Mesendoderm (in vitro differentiated cells): ENCODE results near the gene COPS9.
A peak's percentile ranks its signal among the peaks of the same experiment; 100 is the strongest.

Experiments
- DNase-seq: peaks from one replicate; pipeline ENCODE4 v3.0.0; 2013
- H2AK5ac ChIP-seq: 2 replicates; pipeline ENCODE4 v1.6.1; 2013; ENCODE audit warnings: low read length, inconsistent platforms
- H2BK120ac ChIP-seq: 2 replicates; pipeline ENCODE4 v1.6.1; 2013; ENCODE audit warnings: low read depth, mild to moderate bottlenecking, low read length, moderate library complexity, mixed read lengths
- H2BK15ac ChIP-seq: replicated peaks from 2 replicates; pipeline ENCODE4 v1.6.1; 2013; ENCODE audit warnings: low read depth, mild to moderate bottlenecking, moderate library complexity
- H2BK5ac ChIP-seq: 2 replicates; pipeline ENCODE4 v1.6.1; 2013; ENCODE audit warnings: low read length, inconsistent platforms
- H3K18ac ChIP-seq: 2 replicates; pipeline ENCODE4 v1.6.1; 2013; ENCODE audit warnings: mild to moderate bottlenecking, low read length, mixed read lengths
- H3K23ac ChIP-seq: one replicate; pipeline ENCODE4 v1.6.1; 2013; ENCODE audit warnings: low read length
- H3K27ac ChIP-seq: 2 replicates; pipeline ENCODE4 v1.5.1; 2013; ENCODE audit warnings: low read depth, mild to moderate bottlenecking, inconsistent platforms, low read length, moderate library complexity
- H3K27me3 ChIP-seq: 2 replicates; pipeline ENCODE4 v1.6.1; 2013; ENCODE audit warnings: low read length, control low read depth, mild to moderate bottlenecking, inconsistent platforms; ENCODE audit not compliant: insufficient read depth, poor library complexity
- H3K36me3 ChIP-seq: 2 replicates; pipeline ENCODE4 v1.6.1; 2013; ENCODE audit warnings: low read length, inconsistent platforms; ENCODE audit not compliant: control insufficient read depth, insufficient read depth
- H3K4ac ChIP-seq: one replicate; pipeline ENCODE4 v1.6.1; 2013; ENCODE audit warnings: low read depth, mild to moderate bottlenecking, low read length, moderate library complexity
- H3K4me1 ChIP-seq: 2 replicates; pipeline ENCODE4 v1.6.1; 2013; ENCODE audit warnings: low read depth, low read length, inconsistent platforms; ENCODE audit not compliant: control insufficient read depth
- H3K4me2 ChIP-seq: 2 replicates; pipeline ENCODE4 v1.6.1; 2013; ENCODE audit warnings: low read length
- H3K4me3 ChIP-seq: 2 replicates; pipeline ENCODE4 v1.5.1; 2013; ENCODE audit warnings: mild to moderate bottlenecking, low read length
- H3K56ac ChIP-seq: one replicate; pipeline ENCODE4 v1.6.1; 2013; ENCODE audit warnings: low read length
- H3K79me1 ChIP-seq: 2 replicates; pipeline ENCODE4 v1.6.1; 2013; ENCODE audit warnings: low read length, inconsistent platforms
- H3K79me2 ChIP-seq: 2 replicates; pipeline ENCODE4 v1.6.1; 2013; ENCODE audit warnings: mild to moderate bottlenecking, low read length; ENCODE audit not compliant: control insufficient read depth, insufficient read depth
- H3K9ac ChIP-seq: 2 replicates; pipeline ENCODE4 v1.6.1; 2013; ENCODE audit warnings: low read length, inconsistent platforms
- H4K5ac ChIP-seq: one replicate; pipeline ENCODE4 v1.6.1; 2013; ENCODE audit warnings: low read length
- H4K8ac ChIP-seq: one replicate; pipeline ENCODE4 v1.6.1; 2013; ENCODE audit warnings: low read depth, mild to moderate bottlenecking, control low read depth, low read length, moderate library complexity
- WGBS: extraction: QIAGEN DNeasy Blood & Tissue Kit; methylation state at CpG from one replicate; pipeline ENCODE4 v1.1.7; 2013; ENCODE audit warnings: low lambda C conversion rate, missing lambda C conversion rate; ENCODE audit not compliant: insufficient coverage; ENCODE audit errors: extremely low coverage; 5-methylcytosine and 5-hydroxymethylcytosine counted together

Gene COPS9

DNA sequence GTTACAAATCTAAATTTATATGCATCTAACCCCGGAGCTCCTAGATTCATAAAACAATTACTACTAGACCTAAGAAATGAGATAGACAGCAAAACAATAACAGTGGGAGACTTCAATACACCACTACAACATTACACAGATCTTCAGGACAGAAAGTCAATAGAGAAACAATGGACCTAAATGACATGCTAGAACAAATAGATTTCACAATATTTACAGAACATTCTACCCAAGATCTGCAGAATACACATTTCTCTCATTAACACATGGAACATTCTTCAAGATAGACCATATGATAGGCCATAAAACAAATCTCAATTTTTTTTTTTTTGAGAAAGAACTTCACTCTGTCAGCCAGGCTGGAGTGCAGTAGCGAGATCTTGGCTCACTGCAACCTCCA, 37.8 kb downstream of the COPS9 start:
- H4K5ac ChIP-seq = no peak overlapping the region
- no peaks in the 10 kb centered on the region for H3K27me3 ChIP-seq
- no CpG with 5 or more reads among the region's 2 CpGs for WGBS
- H3K4ac ChIP-seq = no peak overlapping the region
- H2BK5ac ChIP-seq = no peak overlapping the region
- no peak overlapping the region for H2BK120ac ChIP-seq
- no peaks in the 10 kb centered on the region for H3K79me2 ChIP-seq
- no peak overlapping the region for H4K8ac ChIP-seq
- no peak overlapping the region for H3K23ac ChIP-seq
- no peak overlapping the region for H3K4me2 ChIP-seq
- H2AK5ac ChIP-seq = no peak overlapping the region
- no peak overlapping the region for H3K9ac ChIP-seq
- no peaks in the 10 kb centered on the region for H3K79me1 ChIP-seq
- no peak for DNase-seq
- H3K27ac ChIP-seq = no peak overlapping the region
- H3K4me3 ChIP-seq = no peak overlapping the region
- no peak overlapping the region for H3K18ac ChIP-seq
- no peaks in the 10 kb centered on the region for H3K36me3 ChIP-seq
- no peak overlapping the region for H2BK15ac ChIP-seq
- H3K56ac ChIP-seq = no peak overlapping the region
- H3K4me1 ChIP-seq = peaks cover 2% of the 10 kb centered on the region

DNA sequence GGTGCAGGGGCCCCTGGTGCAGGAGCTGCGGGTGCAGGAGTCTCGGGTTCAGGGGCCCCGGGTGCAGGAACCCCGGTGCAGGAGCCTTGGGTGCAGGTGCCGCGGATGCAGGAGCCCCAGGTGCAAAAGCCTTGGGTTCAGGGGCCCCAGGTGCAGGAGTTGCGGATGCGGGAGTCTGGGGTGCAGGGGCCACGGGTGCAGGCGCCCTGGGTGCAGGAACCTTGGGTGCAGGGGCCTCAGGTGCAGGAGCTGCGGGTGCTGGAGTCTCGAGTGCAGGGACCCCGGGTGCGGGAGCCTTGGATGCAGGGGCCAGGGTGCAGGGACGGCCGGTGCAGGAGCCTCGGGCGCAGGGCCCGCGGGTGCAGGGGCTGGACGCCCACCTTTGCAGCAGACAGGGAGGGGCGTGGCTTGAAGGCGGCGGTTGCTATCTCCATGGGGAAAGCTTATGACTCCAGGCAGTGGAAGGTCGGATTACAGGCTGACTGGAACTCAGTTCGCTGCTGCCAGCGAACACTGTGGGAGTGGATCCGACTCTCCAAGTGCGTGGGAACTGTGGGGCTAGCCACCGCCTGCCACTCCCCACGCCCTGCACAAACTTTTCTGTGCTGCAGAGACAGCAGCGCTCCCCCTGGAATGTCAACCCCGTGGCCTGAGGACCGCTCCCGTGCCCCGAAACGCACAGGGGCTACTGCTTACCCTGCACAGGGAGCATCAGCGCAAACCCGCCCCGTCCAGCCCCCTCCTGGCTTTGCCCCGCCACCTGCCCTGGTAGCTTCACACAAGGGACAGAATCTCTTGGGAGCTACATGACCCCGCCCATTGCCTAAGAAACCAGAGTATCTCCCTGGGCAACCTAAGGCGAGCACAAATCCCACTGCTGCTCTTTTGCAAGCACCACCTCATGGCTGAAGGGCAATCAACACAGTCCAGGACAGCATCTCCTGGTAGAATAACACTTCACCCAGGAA, 40.3 kb downstream of the COPS9 start:
- H3K4me2 ChIP-seq = peak overlapping the region; percentile 51
- DNase-seq = peak; percentile 53
- no peak overlapping the region for H3K4me3 ChIP-seq

DNA sequence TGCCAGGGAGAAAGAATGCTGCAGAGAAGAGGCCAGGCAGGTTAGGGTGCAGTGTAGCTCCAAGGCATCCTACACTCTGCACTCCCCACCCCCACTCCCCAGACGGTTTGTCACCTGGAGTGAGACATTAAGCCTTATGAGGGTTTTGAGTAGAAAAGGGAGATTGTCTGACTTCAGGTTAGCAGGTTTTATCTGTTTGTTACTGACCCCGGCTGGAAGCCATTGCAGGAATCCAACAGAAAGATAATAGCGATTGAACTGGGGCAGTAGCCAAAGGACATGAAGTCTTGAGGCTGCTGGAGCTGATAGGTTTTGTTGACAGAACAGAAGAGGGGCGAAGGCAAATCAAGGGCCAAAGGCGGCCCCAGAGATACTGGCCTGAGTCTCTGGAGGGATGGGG, 46.8 kb downstream of the COPS9 start:
- Histone ChIP-seq H3K56ac (no peak overlapping the region), H3K79me1 (no peaks in the 10 kb centered on the region), H3K18ac (no peak overlapping the region), H3K27ac (peak overlapping the region; percentile 43), H3K23ac (no peak overlapping the region), H3K27me3 (no peaks in the 10 kb centered on the region), H2BK120ac (no peak overlapping the region), H3K4ac (no peak overlapping the region), H3K4me3 (no peak overlapping the region), H4K8ac (no peak overlapping the region), H3K4me1 (peaks cover 3% of the 10 kb centered on the region), H3K9ac (no peak overlapping the region), H2BK15ac (no peak overlapping the region), H2BK5ac (no peak overlapping the region), H3K4me2 (no peak overlapping the region), H4K5ac (no peak overlapping the region), H2AK5ac (no peak overlapping the region), H3K36me3 (no peaks in the 10 kb centered on the region), H3K79me2 (no peaks in the 10 kb centered on the region)
- WGBS = no CpG with 5 or more reads among the region's 5 CpGs
- peak; percentile 87 for DNase-seq

More for the DNA sequence above, 40.3 kb downstream of the COPS9 start:
- no peak overlapping the region for H3K4ac ChIP-seq
- H2BK120ac ChIP-seq = no peak overlapping the region
- H3K23ac ChIP-seq = no peak overlapping the region
- no peak overlapping the region for H3K18ac ChIP-seq
- H3K79me1 ChIP-seq = no peaks in the 10 kb centered on the region
- H2AK5ac ChIP-seq = no peak overlapping the region
- H3K27me3 ChIP-seq = no peaks in the 10 kb centered on the region
- no peak overlapping the region for H4K8ac ChIP-seq
- H3K4me1 ChIP-seq = peaks cover 2% of the 10 kb centered on the region
- peak overlapping the region; percentile 73 for H3K56ac ChIP-seq
- H3K9ac ChIP-seq = peak overlapping the region; percentile 36
- H3K79me2 ChIP-seq = no peaks in the 10 kb centered on the region
- H3K36me3 ChIP-seq = no peaks in the 10 kb centered on the region
- H3K27ac ChIP-seq = no peak overlapping the region
- WGBS = no CpG with 5 or more reads among the region's 43 CpGs
- H2BK15ac ChIP-seq = no peak overlapping the region
- no peak overlapping the region for H4K5ac ChIP-seq
- no peak overlapping the region for H2BK5ac ChIP-seq

DNA sequence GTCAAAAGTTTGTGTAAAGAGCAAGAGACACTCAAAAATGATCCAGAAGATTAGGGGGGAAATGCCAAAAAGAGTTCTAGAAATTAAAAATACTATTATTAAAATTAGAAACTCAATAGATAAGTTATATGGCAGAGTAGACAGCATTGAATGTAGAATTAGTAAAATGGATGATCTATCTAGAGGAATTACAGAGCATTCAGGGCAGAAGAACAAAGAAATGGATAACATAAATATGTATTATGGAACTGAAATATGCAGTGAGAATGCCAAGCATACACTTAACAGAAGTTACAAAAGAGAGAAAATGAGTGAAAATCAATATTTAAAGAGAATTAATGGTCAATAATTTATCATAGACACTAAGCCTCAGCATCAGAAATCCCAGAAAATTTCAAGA, 49.5 kb downstream of the COPS9 start:
- H3K36me3 ChIP-seq = no peaks in the 10 kb centered on the region
- no peak overlapping the region for H3K56ac ChIP-seq
- H3K18ac ChIP-seq = no peak overlapping the region
- DNase-seq = no peak
- no peak overlapping the region for H2BK15ac ChIP-seq
- H4K8ac ChIP-seq = no peak overlapping the region
- no peak overlapping the region for H2AK5ac ChIP-seq
- no peak overlapping the region for H2BK5ac ChIP-seq
- H4K5ac ChIP-seq = no peak overlapping the region
- no peaks in the 10 kb centered on the region for H3K79me2 ChIP-seq
- H3K4ac ChIP-seq = no peak overlapping the region
- peaks cover 3% of the 10 kb centered on the region for H3K4me1 ChIP-seq
- no peaks in the 10 kb centered on the region for H3K27me3 ChIP-seq
- H3K79me1 ChIP-seq = no peaks in the 10 kb centered on the region
- no peak overlapping the region for H3K27ac ChIP-seq
- H2BK120ac ChIP-seq = no peak overlapping the region
- H3K4me3 ChIP-seq = no peak overlapping the region
- no peak overlapping the region for H3K4me2 ChIP-seq
- H3K9ac ChIP-seq = no peak overlapping the region
- no peak overlapping the region for H3K23ac ChIP-seq
